ENCODE measurements around the gene HOXA3. TPM values are rescaled to one million over a fixed set of nuclear protein-coding genes. Genes with fewer than 3 reads are reported as not detected.
A peak's percentile ranks its signal among the peaks of the same experiment; 100 is the strongest.

Gene HOXA3
- total RNA-seq, 4 donors from 2014 or later = 5.5 to 19.9 (median 6.2) TPM

GRCh38 chr7:27129729-27130539, 22.4 kb downstream of the HOXA3 start:
- H3K4me1 ChIP-seq = peaks cover 23% of the 10 kb centered on the region
- 26% methylated on average over 25 of the region's 72 CpGs for WGBS
- peak overlapping the region; percentile 87 for H3K27ac ChIP-seq
- no peaks in the 10 kb centered on the region for H3K9me3 ChIP-seq
- peak in 1 of 2 donors; percentile 68 for DNase-seq (ENCODE audit: low spot score in 2 of 2)
- TF ChIP-seq POLR2A (IDR thresholded peaks at IDR 0.05) = no peak
- TF ChIP-seq POLR2AphosphoS5 (IDR thresholded peaks at IDR 0.05) = no peak
- no peak for TF ChIP-seq EP300 (IDR thresholded peaks at IDR 0.05)
- no peak for TF ChIP-seq CTCF (IDR thresholded peaks at IDR 0.05)
- no peaks in the 10 kb centered on the region for H3K27me3 ChIP-seq
- H3K36me3 ChIP-seq = no peaks in the 10 kb centered on the region
- peak overlapping the region; percentile 85 for H3K4me3 ChIP-seq

GRCh38 chr7:27128776-27129728, 23.3 kb downstream of the HOXA3 start:
- peaks cover 14% of the 10 kb centered on the region for H3K4me1 ChIP-seq
- TF ChIP-seq EP300 (IDR thresholded peaks at IDR 0.05) (no peak), CTCF (IDR thresholded peaks at IDR 0.05) (no peak), POLR2AphosphoS5 (IDR thresholded peaks at IDR 0.05) (no peak), POLR2A (IDR thresholded peaks at IDR 0.05) (no peak)
- H3K27me3 ChIP-seq = no peaks in the 10 kb centered on the region
- no peak overlapping the region for H3K27ac ChIP-seq
- H3K36me3 ChIP-seq = no peaks in the 10 kb centered on the region
- peak overlapping the region; percentile 85 for H3K4me3 ChIP-seq
- peak in 1 of 2 donors; percentile 49 for DNase-seq (ENCODE audit: low spot score in 2 of 2)
- WGBS = 91% methylated on average over 28 of the region's 28 CpGs
- no peaks in the 10 kb centered on the region for H3K9me3 ChIP-seq

- H3K36me3 ChIP-seq = no peaks in the 10 kb centered on the region
- no peaks in the 10 kb centered on the region for H3K9me3 ChIP-seq
- H3K27ac ChIP-seq = no peak overlapping the region
- no peak for DNase-seq (ENCODE audit: low spot score in 2 of 2)
- 64% methylated on average over 2 of the region's 2 CpGs for WGBS
- H3K4me1 ChIP-seq = peaks cover 12% of the 10 kb centered on the region
- no peak overlapping the region for H3K4me3 ChIP-seq
- TF ChIP-seq CTCF (IDR thresholded peaks at IDR 0.05) (no peak), POLR2AphosphoS5 (IDR thresholded peaks at IDR 0.05) (no peak), EP300 (IDR thresholded peaks at IDR 0.05) (no peak), POLR2A (IDR thresholded peaks at IDR 0.05) (no peak)
- H3K27me3 ChIP-seq = no peaks in the 10 kb centered on the region
These were observed 24.3 kb downstream of the HOXA3 start for GRCh38 chr7:27128034-27128433.

GRCh38 chr7:27126596-27127327, 25.6 kb downstream of the HOXA3 start:
- no peak overlapping the region for H3K27ac ChIP-seq
- no peaks in the 10 kb centered on the region for H3K27me3 ChIP-seq
- H3K36me3 ChIP-seq = no peaks in the 10 kb centered on the region
- no peaks in the 10 kb centered on the region for H3K9me3 ChIP-seq
- no peak for DNase-seq (ENCODE audit: low spot score in 2 of 2)
- TF ChIP-seq POLR2AphosphoS5 (IDR thresholded peaks at IDR 0.05) (no peak), EP300 (IDR thresholded peaks at IDR 0.05) (no peak)
- peaks cover 12% of the 10 kb centered on the region for H3K4me1 ChIP-seq
- H3K4me3 ChIP-seq = no peak overlapping the region
- 52% methylated on average over 3 of the region's 3 CpGs for WGBS

- TF ChIP-seq POLR2A (IDR thresholded peaks at IDR 0.05) (no peak), POLR2AphosphoS5 (IDR thresholded peaks at IDR 0.05) (no peak), CTCF (IDR thresholded peaks at IDR 0.05) (no peak), EP300 (IDR thresholded peaks at IDR 0.05) (no peak)
- WGBS = 78% methylated on average over 5 of the region's 5 CpGs
- no peak for DNase-seq (ENCODE audit: low spot score in 2 of 2)
- Histone ChIP-seq H3K27me3 (no peaks in the 10 kb centered on the region), H3K4me1 (peaks cover 5% of the 10 kb centered on the region), H3K4me3 (no peak overlapping the region), H3K27ac (no peak overlapping the region), H3K9me3 (no peaks in the 10 kb centered on the region), H3K36me3 (no peaks in the 10 kb centered on the region)
These were observed 26.4 kb downstream of the HOXA3 start for GRCh38 chr7:27125986-27126394.
